PFSK-1 (cell line): ENCODE measurements around the gene NXN.

ENCODE experiments used
- FOXP2 ChIP-seq: optimal IDR thresholded peaks from 2 replicates; pipeline ENCODE3; 2011; ENCODE audit warnings: borderline replicate concordance, control low read depth, inconsistent platforms; ENCODE audit not compliant: insufficient read depth; ENCODE audit errors: extremely low read length, extremely low read depth
- POLR2AphosphoS5 ChIP-seq: IDR thresholded peaks from 2 replicates; pipeline ENCODE4 v1.6.1; 2012; ENCODE audit warnings: low read depth, mild to moderate bottlenecking, control low read depth, low read length, moderate library complexity
- SIN3A ChIP-seq: IDR thresholded peaks from 2 replicates; pipeline ENCODE4 v1.6.1; 2012; ENCODE audit warnings: mild to moderate bottlenecking, low read length, moderate library complexity, borderline replicate concordance; ENCODE audit not compliant: insufficient read depth
- TAF1 ChIP-seq: IDR thresholded peaks from 2 replicates; pipeline ENCODE4 v1.6.1; 2012; ENCODE audit warnings: low read length, control low read depth, borderline replicate concordance; ENCODE audit not compliant: insufficient read depth
- TF ChIP-seq, protein P1 (sequence below), 2 experiments: IDR thresholded peaks; 2 replicates each; pipeline versions ENCODE4 v1.6.1 to v1.8.0; 2011 to 2012; ENCODE audit warnings: low read depth in 2 of 2, low read length in 2 of 2, control low read depth in 1 of 2, inconsistent platforms in 1 of 2, mild to moderate bottlenecking in 1 of 2, moderate library complexity in 1 of 2; ENCODE audit not compliant: insufficient read depth in 1 of 2

The NXN gene

DNA sequence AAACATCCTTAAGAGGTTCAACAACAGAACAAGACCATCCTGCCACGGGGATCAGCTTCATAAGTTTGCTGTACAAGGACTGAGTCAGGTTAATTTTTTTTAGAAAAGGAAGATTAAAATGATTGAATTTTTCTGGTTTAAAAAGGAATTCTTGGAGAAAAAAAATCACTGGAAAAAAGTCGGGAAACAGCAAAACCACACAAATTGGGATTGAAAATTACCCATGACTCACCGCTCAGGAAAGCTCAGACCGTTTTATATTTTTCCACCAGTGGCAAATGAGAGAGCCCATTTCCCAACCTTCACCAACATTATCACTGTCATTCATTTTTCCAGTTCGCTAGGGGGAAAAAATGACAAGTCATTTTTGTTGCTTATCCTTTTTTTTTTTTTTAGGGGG lies 150.8 kb downstream of the NXN start:
- TF ChIP-seq, protein P1, sequence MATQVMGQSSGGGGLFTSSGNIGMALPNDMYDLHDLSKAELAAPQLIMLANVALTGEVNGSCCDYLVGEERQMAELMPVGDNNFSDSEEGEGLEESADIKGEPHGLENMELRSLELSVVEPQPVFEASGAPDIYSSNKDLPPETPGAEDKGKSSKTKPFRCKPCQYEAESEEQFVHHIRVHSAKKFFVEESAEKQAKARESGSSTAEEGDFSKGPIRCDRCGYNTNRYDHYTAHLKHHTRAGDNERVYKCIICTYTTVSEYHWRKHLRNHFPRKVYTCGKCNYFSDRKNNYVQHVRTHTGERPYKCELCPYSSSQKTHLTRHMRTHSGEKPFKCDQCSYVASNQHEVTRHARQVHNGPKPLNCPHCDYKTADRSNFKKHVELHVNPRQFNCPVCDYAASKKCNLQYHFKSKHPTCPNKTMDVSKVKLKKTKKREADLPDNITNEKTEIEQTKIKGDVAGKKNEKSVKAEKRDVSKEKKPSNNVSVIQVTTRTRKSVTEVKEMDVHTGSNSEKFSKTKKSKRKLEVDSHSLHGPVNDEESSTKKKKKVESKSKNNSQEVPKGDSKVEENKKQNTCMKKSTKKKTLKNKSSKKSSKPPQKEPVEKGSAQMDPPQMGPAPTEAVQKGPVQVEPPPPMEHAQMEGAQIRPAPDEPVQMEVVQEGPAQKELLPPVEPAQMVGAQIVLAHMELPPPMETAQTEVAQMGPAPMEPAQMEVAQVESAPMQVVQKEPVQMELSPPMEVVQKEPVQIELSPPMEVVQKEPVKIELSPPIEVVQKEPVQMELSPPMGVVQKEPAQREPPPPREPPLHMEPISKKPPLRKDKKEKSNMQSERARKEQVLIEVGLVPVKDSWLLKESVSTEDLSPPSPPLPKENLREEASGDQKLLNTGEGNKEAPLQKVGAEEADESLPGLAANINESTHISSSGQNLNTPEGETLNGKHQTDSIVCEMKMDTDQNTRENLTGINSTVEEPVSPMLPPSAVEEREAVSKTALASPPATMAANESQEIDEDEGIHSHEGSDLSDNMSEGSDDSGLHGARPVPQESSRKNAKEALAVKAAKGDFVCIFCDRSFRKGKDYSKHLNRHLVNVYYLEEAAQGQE (IDR thresholded peaks at IDR 0.05; ENCODE audit: insufficient read depth in 1 of 2, low read depth in 2 of 2, low read length in 2 of 2) = no peak
- TF ChIP-seq POLR2AphosphoS5 (no peak), TAF1 (no peak), SIN3A (no peak), FOXP2 (no peak)

- TF ChIP-seq TAF1 = no peak
- TF ChIP-seq, protein P1 (IDR thresholded peaks at IDR 0.05; ENCODE audit: insufficient read depth in 1 of 2, low read depth in 2 of 2, low read length in 2 of 2) = no peak
- no peak for TF ChIP-seq FOXP2
- no peak for TF ChIP-seq POLR2AphosphoS5
- no peak for TF ChIP-seq SIN3A
Measured at GRCh38 chr17:826778-827177, 152.8 kb downstream of the NXN start.

- TF ChIP-seq, protein P1 (IDR thresholded peaks at IDR 0.05; ENCODE audit: insufficient read depth in 1 of 2, low read depth in 2 of 2, low read length in 2 of 2) = no peak
- TF ChIP-seq FOXP2 (no peak), TAF1 (no peak), POLR2AphosphoS5 (no peak), SIN3A (no peak)
Measured at GRCh38 chr17:825216-825615, 154.4 kb downstream of the NXN start.

- no peak for TF ChIP-seq TAF1
- TF ChIP-seq, protein P1 (IDR thresholded peaks at IDR 0.05; ENCODE audit: insufficient read depth in 1 of 2, low read depth in 2 of 2, low read length in 2 of 2) = no peak
- TF ChIP-seq FOXP2 = no peak
- TF ChIP-seq SIN3A = no peak
- no peak for TF ChIP-seq POLR2AphosphoS5
Measured at GRCh38 chr17:824378-824777, 155.2 kb downstream of the NXN start.

DNA sequence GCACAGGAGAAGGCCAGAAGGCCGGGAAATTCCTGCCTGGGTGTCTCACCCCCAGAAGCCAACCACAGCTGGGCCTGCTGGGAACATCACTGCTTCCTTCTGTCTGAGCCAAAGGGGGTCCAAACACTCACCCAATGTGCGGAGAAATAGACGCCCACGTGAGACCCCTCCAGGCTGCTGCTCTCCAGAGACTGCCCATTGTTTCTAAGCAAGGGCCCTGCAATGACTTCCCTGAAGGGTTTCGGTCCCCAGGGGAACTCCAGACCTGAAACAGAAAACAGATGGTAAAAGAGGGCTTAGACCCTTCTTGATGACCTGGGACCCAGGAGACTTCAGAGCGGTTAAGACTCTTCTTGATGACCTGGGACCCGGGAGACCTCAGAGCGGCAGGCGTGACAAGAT lies 156.1 kb downstream of the NXN start:
- TF ChIP-seq TAF1 (no peak), POLR2AphosphoS5 (no peak), FOXP2 (no peak), SIN3A (no peak)
- TF ChIP-seq, protein P1 (IDR thresholded peaks at IDR 0.05; ENCODE audit: insufficient read depth in 1 of 2, low read depth in 2 of 2, low read length in 2 of 2) = no peak
